HepG2 (cell line): ENCODE data around the gene SEPTIN10. TPM values are rescaled to one million over a fixed set of nuclear protein-coding genes. Genes with fewer than 3 reads are reported as not detected.
A peak's percentile ranks its signal among the peaks of the same experiment; 100 is the strongest.

Experiments used
- ARID4A ChIP-seq: sonication (generic); formaldehyde crosslinking; IDR thresholded peaks from 2 replicates; pipeline ENCODE4 v1.5.0; 2020; ENCODE audit warnings: mild to moderate bottlenecking, missing genetic modification reagents, borderline replicate concordance
- FOSL1 ChIP-seq: sonication (generic); formaldehyde crosslinking; IDR thresholded peaks from 2 replicates; pipeline ENCODE4 v1.9.0; 2021; ENCODE audit warnings: missing genetic modification reagents, borderline replicate concordance
- KIAA2018 ChIP-seq: sonication (generic); formaldehyde crosslinking; IDR thresholded peaks from 2 replicates; pipeline ENCODE4 v1.5.0; 2020; ENCODE audit warnings: mild to moderate bottlenecking, missing genetic modification reagents, borderline replicate concordance
- MAF1 ChIP-seq: sonication (generic); formaldehyde crosslinking; IDR thresholded peaks from 2 replicates; pipeline ENCODE4 v1.5.0; 2020; ENCODE audit warnings: missing genetic modification reagents, borderline replicate concordance
- MXD4 ChIP-seq: IDR thresholded peaks from 2 replicates; pipeline ENCODE4 v1.6.1; 2016; ENCODE audit warnings: mild to moderate bottlenecking, missing biosample characterization, missing genetic modification reagents
- NPAS2 ChIP-seq: sonication (generic); formaldehyde crosslinking; IDR thresholded peaks from 2 replicates; pipeline ENCODE4 v1.8.0; 2022; ENCODE audit warnings: mild to moderate bottlenecking, missing genetic modification reagents, borderline replicate concordance
- NR1H2 ChIP-seq: sonication (generic); formaldehyde crosslinking; IDR thresholded peaks from 2 replicates; pipeline ENCODE4 v1.8.1; 2022; ENCODE audit warnings: low read depth, missing genetic modification reagents, borderline replicate concordance
- RCOR2 ChIP-seq: IDR thresholded peaks from 2 replicates; pipeline ENCODE4 v1.6.1; 2016; ENCODE audit warnings: missing biosample characterization, missing genetic modification reagents
- SNAPC2 ChIP-seq: sonication (generic); formaldehyde crosslinking; IDR thresholded peaks from 2 replicates; pipeline ENCODE4 v1.8.1; 2022; ENCODE audit warnings: mild to moderate bottlenecking, missing genetic modification reagents
- ZNF207 ChIP-seq: fragments of 450-650 bp; IDR thresholded peaks from 2 replicates; pipeline ENCODE4 v1.6.1; 2016; ENCODE audit warnings: antibody characterized with exemption, borderline replicate concordance
- ZNF512B ChIP-seq: sonication (generic); formaldehyde crosslinking; IDR thresholded peaks from 2 replicates; pipeline ENCODE4 v1.5.1; 2020; ENCODE audit warnings: missing genetic modification reagents, mild to moderate bottlenecking, borderline replicate concordance
- ZNF678 ChIP-seq: sonication (generic); formaldehyde crosslinking; IDR thresholded peaks from 2 replicates; pipeline ENCODE4 v1.4.0; 2020; ENCODE audit warnings: mild to moderate bottlenecking, missing genetic modification reagents
- ZSCAN31 ChIP-seq: sonication (generic); formaldehyde crosslinking; IDR thresholded peaks from 2 replicates; pipeline ENCODE4 v1.5.0; 2020; ENCODE audit warnings: low read depth, mild to moderate bottlenecking, missing genetic modification reagents
- polyA plus RNA-seq, 8 experiments: library from polyadenylated mRNA; depleted of rRNA in 3 of 8; stranded (reverse) in 7 of 8; unstranded in 1 of 8; fragments of >200 nt; fragmentation: Illumina TruSeq in 4 of 8; extraction: Trizol in 4 of 8; gene quantifications; 2 replicates each; pipeline versions ENCODE4 v1.2.1 to v1.2.3, GENCODE V29; 2011 to 2016; ENCODE audit warnings: low read depth in 4 of 8, missing spikeins in 1 of 8, mixed read lengths in 1 of 8; ENCODE audit not compliant: insufficient read depth in 1 of 8
- total RNA-seq, 5 experiments: library from RNA; depleted of rRNA; stranded (reverse); fragments of >200 nt; fragmentation: Illumina TruSeq; extraction: Trizol; gene quantifications; 2 replicates each; pipeline ENCODE4 v1.2.3, GENCODE V29; 2016; ENCODE audit warnings: low read depth in 1 of 5

SEPTIN10 gene
- total and polyA plus RNA-seq, 2 of the 13 experiments (the other 11 are each of a cell fraction or from before 2014, with no cell fraction given) = 45.8 to 67.5 TPM

- TF ChIP-seq ARID4A (no peak; the same call in 1 of the 2 replicates), NR1H2 (no peak), MAF1 (CRISPR knock-in tag) (no peak), MXD4 (CRISPR knock-in tag) (no peak), ZNF512B (CRISPR knock-in tag) (no peak), ZSCAN31 (CRISPR knock-in tag) (no peak), ZNF207 (no peak), RCOR2 (CRISPR knock-in tag) (peak; percentile 72), ZNF678 (CRISPR knock-in tag) (no peak), KIAA2018 (CRISPR knock-in tag) (no peak), NPAS2 (CRISPR knock-in tag) (no peak), SNAPC2 (CRISPR knock-in tag) (peak; percentile 19; the same call in 1 of the 2 replicates), FOSL1 (peak; percentile 60; the same call in 1 of the 2 replicates)
Measured at GRCh38 chr2:109558076-109558882, 55.5 kb downstream of the SEPTIN10 start (continued).
